HG03571 (cell line): ENCODE data around the gene BAHCC1.

Experiments
- ATAC-seq: cut with Tn5 transposase; IDR thresholded peaks from one replicate; pipeline ENCODE4 v1.9.1; 2021; ENCODE audit not compliant: unreplicated experiment

Gene BAHCC1

DNA sequence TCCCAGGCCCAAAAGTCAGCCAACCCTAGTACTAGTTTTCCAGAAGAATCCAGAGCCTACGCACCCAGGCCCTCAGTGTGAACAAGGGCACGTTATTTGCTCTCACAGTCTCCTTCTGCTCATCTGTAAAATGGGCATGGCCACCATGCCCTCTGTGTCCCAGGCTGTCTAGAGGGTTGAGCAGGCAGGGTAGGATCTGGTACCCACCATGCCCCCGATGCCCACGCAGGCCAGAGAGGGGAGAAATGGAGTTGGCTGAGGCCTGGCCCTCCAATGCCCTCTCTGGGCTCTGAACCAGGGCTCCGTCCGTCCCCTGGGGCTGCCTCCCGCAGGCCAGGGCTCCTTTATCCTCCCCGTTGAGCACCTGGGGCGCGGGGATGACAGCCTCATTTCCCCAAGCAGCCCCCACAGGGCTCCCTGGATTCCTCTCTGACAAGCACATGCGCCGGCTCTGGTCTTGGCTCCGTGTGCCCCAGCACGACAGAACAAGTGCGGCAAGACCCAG, 9.1 kb upstream of the BAHCC1 start:
- ATAC-seq = no peak

DNA sequence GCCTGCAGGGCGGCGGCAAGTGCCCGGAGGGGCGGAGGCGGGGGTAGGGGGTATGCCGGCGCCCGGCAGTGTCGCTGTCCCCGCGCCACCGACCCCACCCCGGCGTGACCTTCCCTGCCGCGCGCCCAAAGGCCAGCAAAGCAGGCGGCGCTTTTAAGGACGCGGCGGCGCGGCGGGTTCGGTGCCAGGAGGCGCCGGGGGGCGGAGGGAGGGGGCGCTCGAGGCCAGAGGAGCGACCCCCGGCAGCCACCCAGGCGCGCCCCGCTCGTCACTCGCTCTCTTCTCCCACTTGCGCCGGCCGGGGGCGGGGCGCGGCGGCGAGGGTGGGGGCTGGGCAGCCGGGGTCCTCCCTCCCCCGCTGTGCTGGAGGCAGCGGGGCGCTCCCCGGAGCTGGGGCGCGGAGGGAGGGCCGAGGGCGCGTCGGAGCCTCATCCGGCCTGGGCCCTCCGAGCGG, 8.6 kb upstream of the BAHCC1 start:
- ATAC-seq = no peak

DNA sequence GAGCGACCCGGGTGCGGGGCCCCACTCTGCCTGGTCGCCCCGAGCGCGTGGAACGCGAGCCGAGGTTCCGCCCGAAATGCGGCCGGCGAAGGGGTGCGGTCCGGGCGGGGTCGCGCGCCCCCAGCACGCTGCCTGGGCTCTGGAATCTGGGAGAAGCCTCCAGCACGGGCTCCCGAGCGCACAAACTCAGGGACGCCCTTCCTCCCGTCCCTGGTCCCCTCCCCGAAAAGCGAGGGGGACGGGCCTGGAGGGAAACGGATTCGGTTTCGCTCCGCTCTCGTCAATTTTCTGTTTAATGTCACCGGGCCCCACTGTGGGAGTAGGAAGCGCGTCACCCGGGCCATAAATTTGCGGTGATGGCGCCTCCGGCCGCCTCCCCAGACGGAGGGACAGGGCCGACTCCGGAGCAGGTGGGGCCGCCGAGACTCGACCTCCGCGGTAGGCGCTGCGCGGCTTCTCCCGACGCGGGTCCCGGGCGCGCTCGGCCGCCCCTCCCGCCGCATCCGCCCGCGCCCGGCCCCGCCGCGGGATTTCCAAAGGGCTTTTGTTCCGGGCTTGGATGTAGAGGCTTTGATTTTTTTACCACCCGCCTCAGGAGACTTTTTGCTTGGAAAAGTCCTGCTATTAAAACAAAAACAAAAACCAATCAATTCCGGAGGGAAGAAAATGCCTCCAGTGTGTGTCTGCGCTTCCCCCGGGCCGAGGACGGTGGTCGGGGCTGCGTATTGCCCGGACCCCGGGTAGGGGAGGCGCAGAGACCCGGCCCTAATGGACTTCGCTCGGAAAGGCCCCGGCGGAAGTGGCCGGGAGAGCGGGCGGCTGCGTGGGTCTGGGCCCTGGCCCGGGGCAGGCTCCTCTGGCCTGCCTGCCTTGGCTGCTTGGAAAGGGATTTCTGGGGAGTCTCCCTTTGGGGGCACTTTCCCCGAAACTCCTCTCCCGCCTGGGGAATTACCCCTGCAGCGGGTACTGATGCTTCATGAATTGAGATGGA, 7.9 kb upstream of the BAHCC1 start:
- no peak for ATAC-seq

DNA sequence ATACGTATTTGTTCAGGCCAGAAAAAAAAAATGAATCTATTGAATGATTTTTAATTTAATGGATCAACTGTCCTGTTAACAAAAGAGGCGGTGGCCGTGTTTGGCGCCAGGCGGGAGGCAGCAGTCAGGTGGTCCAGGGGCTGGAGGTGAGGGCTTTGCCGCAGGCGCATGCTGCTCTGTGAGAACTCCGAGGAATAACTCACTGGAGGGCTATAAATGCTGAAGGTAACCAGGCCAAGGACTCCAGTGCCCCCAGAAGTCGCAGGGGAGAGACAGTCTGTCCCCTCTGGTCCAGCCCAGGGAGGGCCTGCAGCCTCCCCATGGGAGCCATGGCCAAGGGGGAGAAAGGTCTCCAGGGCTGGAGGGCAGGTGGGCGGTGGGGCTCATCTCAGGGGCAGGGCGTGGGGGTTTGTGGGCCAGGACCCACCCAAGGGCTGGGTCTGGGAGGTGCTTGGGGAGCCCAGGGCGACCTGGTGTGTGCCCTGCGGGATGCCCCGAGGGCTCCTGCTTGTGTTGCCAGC, 7.1 kb upstream of the BAHCC1 start:
- ATAC-seq = no peak

DNA sequence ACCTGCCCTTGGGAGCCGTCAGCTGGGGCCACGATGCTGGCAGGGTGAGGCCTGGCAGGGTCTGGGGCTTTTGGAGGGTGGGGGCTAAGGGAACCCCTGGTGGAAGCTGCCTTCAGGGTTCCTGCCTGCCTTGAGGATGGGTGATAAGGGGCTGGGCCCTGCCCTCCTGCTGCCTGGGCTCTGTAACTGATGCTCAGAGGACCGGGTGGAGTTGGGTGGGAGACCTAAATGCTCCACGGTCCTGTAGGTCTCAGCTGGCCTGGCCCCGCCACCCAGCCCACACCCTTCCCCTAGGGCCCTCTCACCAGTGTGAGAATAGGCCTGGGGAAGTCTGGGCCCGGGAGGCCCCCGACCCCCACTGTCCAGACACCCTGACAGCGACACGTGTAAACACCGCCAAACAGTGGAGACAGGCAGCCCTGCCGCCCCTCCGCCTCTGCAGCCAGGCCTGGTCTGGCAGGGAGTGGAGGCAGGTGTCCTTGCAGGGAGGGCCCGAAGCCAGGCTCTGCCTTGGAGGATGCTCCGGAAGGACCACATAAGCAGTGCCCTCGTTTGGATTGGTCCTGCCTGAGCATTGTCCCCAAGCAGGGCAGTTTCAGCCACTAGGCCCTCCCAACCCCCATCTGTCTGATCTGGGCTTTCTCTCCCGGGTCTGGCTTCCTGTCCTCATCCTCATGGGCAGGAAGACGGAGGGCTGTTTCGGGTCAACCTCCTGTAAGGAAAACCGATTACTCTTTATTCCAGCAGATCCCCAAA, 6.5 kb upstream of the BAHCC1 start:
- no peak for ATAC-seq

DNA sequence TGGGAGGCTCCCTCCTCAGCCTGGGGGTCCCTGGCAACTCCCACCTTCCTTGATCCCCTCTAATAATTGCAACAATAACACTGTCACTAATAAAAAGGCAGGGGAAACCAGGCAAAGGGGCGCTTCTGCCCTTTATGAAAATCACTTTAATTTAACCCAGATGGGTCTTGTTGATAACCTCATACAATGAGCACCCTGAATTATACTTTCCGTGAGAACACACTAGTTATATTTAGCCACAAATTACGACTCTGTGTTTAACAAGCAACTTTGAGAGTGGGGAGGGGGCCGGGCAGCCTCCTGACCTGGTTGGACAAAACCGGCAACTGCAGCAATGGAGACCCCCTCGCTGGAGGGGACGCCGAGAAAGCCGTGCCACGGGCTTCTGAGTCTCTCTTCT, 5.7 kb upstream of the BAHCC1 start:
- ATAC-seq = no peak

DNA sequence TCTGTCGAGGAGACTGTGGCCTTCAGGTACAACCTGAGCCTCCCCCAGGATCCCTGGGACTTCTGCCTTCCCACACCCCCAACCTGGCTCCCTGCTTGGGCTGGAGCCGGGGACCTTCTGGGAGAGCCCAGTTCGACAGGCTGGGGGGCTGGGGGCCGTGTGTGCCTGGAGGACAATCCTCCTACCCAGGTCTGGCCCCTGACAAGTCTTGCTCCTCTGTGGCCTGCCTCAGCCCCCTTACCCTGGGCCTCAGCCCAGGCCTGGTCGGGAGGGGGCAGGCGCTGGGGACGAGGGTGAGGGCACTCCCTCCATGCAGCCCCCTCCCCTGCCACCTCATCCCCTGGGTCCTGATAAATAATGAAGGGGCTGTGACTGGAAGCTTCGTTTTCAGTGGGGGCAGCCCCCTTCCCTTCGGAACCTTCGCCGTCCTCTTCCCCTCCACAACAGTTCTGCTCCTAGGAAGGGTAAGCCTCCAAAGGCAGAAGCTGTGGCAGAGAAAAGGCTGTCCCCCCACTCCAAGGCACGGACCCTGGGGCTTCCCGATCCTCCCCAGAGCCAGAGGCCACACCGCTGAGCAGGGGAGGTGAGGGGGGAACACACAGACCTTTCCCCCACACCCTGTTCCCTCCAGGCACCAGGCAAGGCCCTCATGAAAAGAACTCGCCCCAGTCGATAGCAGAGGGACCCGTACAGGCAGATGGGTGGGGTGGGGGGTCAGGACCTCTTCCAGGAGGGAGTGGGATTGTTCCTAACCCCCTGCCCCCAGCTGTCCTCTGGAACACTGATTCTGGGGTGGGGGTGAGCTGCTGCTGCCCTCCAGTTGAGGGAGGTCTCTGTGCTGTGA, 5.0 kb upstream of the BAHCC1 start:
- ATAC-seq = no peak

DNA sequence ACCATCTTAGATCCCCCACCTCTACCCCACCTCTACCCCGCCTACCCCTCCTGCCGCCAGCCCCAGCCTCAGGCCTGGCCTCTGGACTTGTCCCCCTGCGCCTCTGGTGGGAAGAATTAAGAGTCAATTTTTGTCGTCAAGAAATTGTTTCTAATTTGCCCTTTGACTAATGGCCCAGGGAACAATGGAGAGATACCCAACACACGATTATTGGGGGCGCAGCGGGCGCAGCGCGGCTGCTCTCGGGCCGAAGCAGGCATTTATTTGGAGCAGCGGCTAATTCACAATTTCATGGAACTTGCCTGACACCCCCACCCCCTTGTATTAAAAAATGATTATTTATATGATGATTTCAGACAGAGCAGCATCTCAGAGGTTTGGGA, 4.4 kb upstream of the BAHCC1 start:
- no peak for ATAC-seq

DNA sequence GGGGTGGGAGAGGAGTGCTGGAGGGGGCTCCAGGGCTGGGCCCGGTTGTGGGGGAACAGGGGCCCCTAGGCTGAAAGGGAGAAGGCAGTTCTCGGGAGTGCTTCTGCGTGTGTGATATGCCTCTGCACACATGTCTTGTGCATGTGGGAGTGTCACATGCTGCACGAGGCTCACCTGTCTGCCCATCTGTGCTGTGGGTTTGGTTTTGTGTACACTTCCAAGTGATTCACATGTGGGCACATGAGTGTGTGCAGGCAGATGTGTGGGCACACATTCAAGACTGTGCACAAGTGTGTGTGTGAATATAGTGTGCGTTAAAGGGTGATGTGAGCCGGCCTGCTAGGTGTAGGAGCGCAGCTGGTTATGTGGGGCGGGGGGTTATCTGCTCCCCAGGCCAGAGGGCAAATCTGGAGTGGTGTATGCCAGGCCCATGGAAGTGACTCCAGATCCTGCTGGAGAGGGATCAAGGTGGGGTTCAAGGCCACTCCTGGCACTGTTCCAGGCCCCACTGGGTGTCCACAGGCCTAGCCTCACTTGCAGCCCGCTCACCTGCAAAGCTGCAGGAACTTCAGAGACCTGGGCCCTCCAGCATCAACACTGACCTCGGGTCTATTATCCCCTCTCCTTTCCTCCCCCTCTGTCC, 3.8 kb upstream of the BAHCC1 start:
- ATAC-seq = no peak

DNA sequence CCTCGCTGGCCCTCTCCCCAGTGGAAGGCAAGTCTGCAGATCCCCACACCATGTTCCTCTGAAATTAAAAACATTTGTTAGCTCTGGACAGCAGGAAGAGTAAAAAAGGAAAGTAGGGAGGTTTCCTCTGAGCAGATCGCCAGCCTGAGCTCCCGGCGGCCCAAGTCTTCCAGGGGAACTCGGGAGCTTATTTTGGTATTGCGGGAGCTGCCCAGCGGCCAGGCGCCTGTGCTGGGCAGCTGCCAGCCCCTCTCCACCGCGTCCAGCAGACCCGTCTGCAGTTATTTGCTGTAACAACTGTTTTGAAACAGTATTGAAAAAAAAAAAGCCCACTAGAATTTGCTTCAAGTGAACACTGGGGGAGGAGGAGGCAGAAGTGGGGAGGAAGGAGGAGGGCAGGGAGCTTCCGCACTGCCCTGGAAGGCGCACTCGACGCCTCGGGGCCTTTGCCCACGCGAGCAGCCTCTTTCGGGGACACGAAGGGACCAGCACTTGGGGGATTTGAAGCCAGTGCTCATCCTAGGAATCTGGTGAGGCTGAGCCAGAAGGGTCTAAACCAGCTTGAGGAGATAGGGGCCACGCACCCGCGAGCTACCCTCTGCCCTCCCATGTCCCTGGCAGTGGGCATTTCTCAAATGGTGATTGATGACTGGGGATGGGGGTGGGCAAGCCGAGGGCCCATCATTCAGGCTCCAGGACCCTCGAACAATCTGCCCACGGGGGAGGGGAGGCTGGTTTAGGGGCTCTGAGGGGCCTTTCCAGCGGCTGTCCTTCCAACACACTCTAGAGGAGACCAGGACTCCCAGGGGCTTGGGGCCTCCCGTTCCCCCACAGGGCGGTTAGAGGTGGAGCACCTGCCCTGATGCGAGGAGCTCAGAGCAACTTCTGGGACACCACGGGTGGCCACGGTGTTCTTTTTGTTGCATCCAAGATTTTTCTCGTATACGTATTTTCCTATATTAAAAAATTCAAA, 3.0 kb upstream of the BAHCC1 start:
- no peak for ATAC-seq

DNA sequence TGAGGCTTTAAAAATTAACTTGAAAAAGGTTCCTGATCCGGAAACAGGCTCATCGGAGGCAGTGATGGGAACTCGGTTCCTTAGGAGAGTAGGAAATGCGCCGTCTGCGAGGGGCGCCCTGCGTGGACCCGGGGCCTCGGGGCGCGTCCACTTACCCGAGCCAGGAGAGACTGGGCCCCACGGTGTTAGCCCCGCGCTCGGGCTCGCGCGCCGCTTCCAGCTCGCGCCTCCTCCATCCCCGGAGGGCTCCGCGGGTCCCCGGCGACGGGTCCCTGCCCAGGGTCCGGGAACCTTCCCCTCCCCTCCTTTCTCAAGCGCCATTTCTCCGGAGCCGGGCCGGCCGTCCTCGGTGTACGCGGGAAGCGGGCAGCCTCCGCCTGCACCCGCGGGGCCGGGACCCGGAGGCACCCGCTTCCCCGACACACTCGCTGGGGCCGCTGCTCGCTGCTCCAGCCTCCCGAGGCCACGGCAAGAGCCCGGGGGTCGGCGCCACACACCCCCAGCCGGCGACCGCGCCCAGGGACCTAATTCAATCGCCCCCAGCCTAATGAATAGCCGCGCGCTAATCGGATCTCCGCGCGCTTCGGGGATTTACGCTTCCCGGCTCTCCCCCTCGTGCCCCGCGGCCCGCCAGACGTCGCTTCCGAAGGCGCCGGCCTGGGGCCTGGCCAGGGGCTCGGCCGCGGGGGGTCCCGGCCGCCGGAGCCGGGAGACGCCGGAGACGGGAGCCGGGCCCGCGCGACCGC, 2.2 kb upstream of the BAHCC1 start:
- ATAC-seq = no peak

DNA sequence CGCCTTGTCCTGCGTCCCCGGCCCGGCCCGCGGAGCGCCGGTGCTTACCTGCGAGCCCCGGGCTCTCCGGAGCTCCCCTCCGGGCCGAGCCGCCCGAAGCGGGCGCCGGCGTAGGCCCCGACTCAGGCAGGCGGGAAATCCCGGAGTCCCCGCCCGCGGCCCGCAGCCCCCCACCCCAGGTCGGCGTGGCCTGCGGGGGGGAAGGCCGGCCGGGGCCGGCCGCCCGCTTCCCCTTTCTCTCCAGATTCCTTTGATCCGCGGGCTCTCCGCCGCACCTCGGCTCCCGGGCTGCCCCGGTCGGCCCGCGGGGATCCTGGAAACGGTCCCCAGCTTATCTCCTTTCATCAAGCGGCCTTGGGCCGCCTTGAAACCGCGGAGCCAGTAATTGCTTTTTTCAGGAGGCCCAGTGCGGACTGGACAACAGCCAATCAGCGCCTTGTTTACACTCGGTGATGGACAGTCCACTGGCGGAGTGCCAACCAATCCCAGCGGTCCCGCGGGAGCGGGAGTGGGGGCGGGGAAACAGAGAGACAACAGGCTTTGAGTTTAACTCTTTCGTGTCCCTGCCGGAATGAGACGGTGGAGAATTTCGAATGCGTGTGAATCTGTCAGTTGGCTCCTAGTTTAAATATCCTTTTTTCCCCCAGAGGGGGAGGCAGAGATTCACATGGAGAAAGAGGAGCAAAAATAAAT, 1.4 kb upstream of the BAHCC1 start:
- no peak for ATAC-seq

DNA sequence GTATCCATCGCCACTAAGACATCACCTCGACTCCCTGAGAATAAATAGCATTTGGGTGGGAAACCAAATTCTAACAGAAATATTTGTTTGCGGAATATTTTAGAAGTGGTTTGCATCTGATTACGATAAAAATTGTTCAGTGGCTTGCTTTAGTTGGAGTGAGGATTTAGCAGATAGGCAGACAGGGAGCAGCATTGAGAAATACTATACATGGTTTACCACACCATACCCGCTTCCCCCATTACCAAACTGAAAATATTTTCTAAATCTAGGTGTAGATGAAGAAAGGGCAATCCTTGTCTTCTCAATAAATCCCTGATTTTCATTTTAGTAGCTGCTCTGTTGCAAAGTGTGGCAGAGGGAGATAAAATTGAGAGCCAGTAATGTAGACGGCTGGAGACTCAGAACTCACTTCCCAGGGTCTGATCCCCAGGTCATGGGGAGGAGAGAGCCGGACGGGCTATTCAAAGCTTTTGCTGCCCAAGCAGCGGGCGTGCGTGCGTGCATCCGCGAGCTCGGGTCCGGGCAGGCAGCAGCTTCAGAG, 808 bp upstream of the BAHCC1 start:
- ATAC-seq = no peak

DNA sequence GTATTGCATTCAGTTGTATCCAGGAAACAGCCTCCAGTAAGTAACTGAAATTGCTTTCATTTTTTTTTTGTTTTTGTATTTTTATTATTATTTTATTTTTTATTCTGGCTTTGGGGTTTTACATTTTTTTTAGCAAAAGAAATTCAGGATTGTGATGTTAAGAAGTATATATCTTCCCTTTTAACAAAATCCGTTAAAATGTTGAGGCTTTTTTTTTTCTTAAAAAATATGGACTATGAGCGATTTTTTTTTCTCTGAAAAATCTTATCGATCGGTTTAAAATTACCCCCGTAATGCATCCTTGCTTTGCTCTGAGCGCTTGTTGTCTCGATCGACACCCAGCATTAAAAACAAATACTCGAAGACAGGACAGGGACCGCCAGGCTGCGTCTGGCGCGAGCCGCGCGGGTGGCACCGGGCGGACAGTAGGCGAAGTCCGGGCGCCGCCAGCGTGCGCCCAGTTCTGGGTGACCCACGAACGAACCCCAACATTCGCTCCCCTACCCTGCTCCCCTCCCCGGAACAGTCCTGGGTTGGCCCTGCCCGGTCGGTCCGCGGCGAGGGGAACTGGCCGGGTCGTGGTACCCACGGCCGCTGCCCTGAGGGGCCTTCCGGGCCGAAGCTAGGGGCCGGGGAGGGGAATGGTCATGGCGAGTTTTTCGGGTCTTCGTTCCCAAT, 482 bp downstream of the BAHCC1 start:
- ATAC-seq = no peak

DNA sequence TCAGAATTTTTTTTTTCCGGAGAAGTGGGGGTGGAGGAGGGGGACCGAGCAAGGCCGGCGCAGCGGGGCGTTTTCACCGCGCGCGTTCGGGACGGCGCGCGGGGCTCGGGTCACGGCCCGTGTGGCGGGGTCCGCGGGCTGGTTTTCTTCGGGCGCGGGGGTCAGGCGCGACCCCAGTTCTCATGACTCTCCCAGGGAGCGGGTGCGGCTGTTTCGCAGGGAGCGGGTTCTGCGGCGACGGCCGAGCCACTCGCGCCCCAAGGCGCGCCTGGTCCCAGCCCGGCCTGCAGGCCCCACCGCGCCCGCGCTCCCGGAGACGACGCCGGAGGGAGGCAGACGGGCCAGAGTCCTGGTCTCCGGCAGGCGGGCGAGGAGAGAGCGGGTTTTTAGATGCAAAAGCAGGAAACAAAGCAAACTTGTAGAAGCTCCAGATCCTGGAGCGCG, 1.0 kb downstream of the BAHCC1 start:
- no peak for ATAC-seq

DNA sequence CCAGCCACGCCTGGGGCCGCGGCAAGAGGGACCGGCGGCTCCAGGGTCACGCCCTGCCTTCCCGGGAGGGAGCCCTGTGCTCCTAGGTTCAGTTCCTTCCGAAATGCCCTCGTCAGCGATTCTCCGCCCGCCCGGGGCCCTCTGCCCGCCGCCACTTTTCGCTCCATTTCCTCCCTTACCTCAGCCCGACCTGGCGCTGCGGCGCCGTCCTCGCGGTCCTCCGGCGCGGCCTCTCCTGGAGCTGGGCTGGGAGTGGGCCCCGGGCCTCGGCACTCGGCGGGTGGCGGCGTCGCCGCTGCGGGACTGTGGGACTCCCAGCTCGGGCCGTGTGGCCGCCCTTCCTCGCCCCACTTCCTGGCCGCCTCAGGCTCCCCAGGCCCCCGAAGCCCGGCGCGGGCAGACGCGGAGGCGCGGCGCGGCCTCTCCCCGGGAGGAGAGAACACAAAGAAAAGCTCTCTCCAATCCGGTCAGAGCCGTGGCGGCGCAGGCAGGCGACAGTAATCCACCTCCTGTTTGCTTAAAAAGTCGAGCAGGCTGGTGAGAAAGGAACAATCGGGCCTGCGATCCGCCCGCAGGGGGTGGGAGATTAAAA, 1.6 kb downstream of the BAHCC1 start:
- ATAC-seq = no peak
